WTC11 (cell line): ENCODE measurements around the gene CLDN20. TPM values are rescaled to one million over a fixed set of nuclear protein-coding genes. Genes with fewer than 3 reads are reported as not detected.

Experiments
- ATAC-seq: fragments of 200-7000 bp; cut with Tn5 transposase; 2 replicates; pipeline ENCODE4 v1.10.0; 2021; ENCODE audit warnings: mild to moderate bottlenecking, moderate library complexity
- CTCF ChIA-PET: fragments of 300-600 bp; sonication (Branson Sonifier 250); formaldehyde crosslinking; loops from one replicate; lab custom pipeline; 2021; ENCODE audit warnings: antibody characterized with exemption; lab: Charles Lee
- POLR2A ChIA-PET: fragments of 350-600 bp; sonication (Branson Sonifier 250); formaldehyde crosslinking; loops from one replicate; lab custom pipeline; 2021; ENCODE audit warnings: antibody characterized with exemption; lab: Charles Lee
- DNase-seq: peaks from one replicate; pipeline ENCODE4 v3.0.0; 2021; ENCODE audit warnings: low spot score
- H3K27ac Mint-ChIP-seq: 2 replicates; pipeline ENCODE4 v1.8.0; 2021; ENCODE audit warnings: mixed read lengths
- H3K27me3 Mint-ChIP-seq: 2 replicates; pipeline ENCODE4 v1.8.0; 2021; ENCODE audit warnings: low read depth, mild to moderate bottlenecking, moderate library complexity, mixed read lengths
- H3K36me3 Mint-ChIP-seq: 2 replicates; pipeline ENCODE4 v1.8.0; 2021; ENCODE audit warnings: mixed read lengths
- H3K4me1 Mint-ChIP-seq: 2 replicates; pipeline ENCODE4 v1.8.0; 2022; ENCODE audit warnings: mixed read lengths
- H3K4me3 Mint-ChIP-seq: 2 replicates; pipeline ENCODE4 v1.8.0; 2021; ENCODE audit warnings: mild to moderate bottlenecking, moderate library complexity, mixed read lengths
- H3K9me3 Mint-ChIP-seq: 2 replicates; pipeline ENCODE4 v1.8.0; 2021; ENCODE audit warnings: mixed read lengths
- E2F5 ChIP-seq: sonication (generic); formaldehyde crosslinking; IDR thresholded peaks from 2 replicates; pipeline ENCODE4 v1.8.1; 2022; ENCODE audit warnings: mild to moderate bottlenecking, moderate library complexity, missing genetic modification reagents
- ERG ChIP-seq: fragments of 250-450 bp; sonication (Bioruptor Pico); IDR thresholded peaks from 2 replicates; pipeline ENCODE4 v1.8.0; 2021; ENCODE audit warnings: mild to moderate bottlenecking
- GTF2I ChIP-seq: fragments of 250-450 bp; sonication (Bioruptor Pico); conservative IDR thresholded peaks from 2 replicates; pipeline ENCODE4 v1.4.0; 2021; ENCODE audit warnings: mild to moderate bottlenecking
- HMGXB4 ChIP-seq: sonication (generic); formaldehyde crosslinking; IDR thresholded peaks from 2 replicates; pipeline ENCODE4 v1.8.1; 2023; ENCODE audit warnings: mild to moderate bottlenecking, moderate library complexity, missing genetic modification reagents
- IRF1 ChIP-seq: sonication (generic); formaldehyde crosslinking; IDR thresholded peaks from 2 replicates; pipeline ENCODE4 v1.8.0; 2023; ENCODE audit warnings: missing genetic modification reagents
- JUN ChIP-seq: sonication (generic); formaldehyde crosslinking; IDR thresholded peaks from 2 replicates; pipeline ENCODE4 v1.8.0; 2023; ENCODE audit warnings: mild to moderate bottlenecking, missing genetic modification reagents
- NFYB ChIP-seq: sonication (generic); formaldehyde crosslinking; conservative IDR thresholded peaks from 2 replicates; pipeline ENCODE4 v1.8.0; 2022; ENCODE audit warnings: low read depth, missing genetic modification reagents
- TCF7 ChIP-seq: sonication (generic); formaldehyde crosslinking; IDR thresholded peaks from 2 replicates; pipeline ENCODE4 v1.8.0; 2022; ENCODE audit warnings: mild to moderate bottlenecking, low read depth, missing genetic modification reagents, moderate library complexity
- TP53 ChIP-seq: sonication (generic); formaldehyde crosslinking; IDR thresholded peaks from 2 replicates; pipeline ENCODE4 v1.8.1; 2023; ENCODE audit warnings: mild to moderate bottlenecking, missing genetic modification reagents
- USF2 ChIP-seq: sonication (generic); formaldehyde crosslinking; IDR thresholded peaks from 2 replicates; pipeline ENCODE4 v1.8.1; 2023; ENCODE audit warnings: mild to moderate bottlenecking, missing genetic modification reagents, moderate library complexity
- ZMAT4 ChIP-seq: fragments of 250-450 bp; sonication (Bioruptor Pico); IDR thresholded peaks from 2 replicates; pipeline ENCODE4 v1.9.0; 2021; ENCODE audit warnings: mild to moderate bottlenecking
- ZNF138 ChIP-seq: sonication (generic); formaldehyde crosslinking; conservative IDR thresholded peaks from 2 replicates; pipeline ENCODE4 v1.8.1; 2022; ENCODE audit warnings: mild to moderate bottlenecking, moderate library complexity, missing genetic modification reagents
- ZNF232 ChIP-seq: sonication (generic); formaldehyde crosslinking; IDR thresholded peaks from 2 replicates; pipeline ENCODE4 v1.8.0; 2022; ENCODE audit warnings: mild to moderate bottlenecking, missing genetic modification reagents
- ZNF317 ChIP-seq: sonication (generic); formaldehyde crosslinking; IDR thresholded peaks from 2 replicates; pipeline ENCODE4 v1.8.1; 2023; ENCODE audit warnings: low read depth, mild to moderate bottlenecking, moderate library complexity, missing genetic modification reagents, borderline replicate concordance
- ZNF416 ChIP-seq: fragments of 250-450 bp; sonication (Bioruptor Pico); IDR thresholded peaks from 2 replicates; pipeline ENCODE4 v1.9.0; 2021; ENCODE audit warnings: mild to moderate bottlenecking, inconsistent platforms
- ZNF423 ChIP-seq: fragments of 250-450 bp; sonication (Bioruptor Pico); IDR thresholded peaks from 2 replicates; pipeline ENCODE4 v2.1.2; 2022; ENCODE audit warnings: mild to moderate bottlenecking, moderate library complexity
- ZNF512 ChIP-seq: sonication (generic); formaldehyde crosslinking; IDR thresholded peaks from 2 replicates; pipeline ENCODE4 v1.8.1; 2022; ENCODE audit warnings: missing genetic modification reagents, borderline replicate concordance
- ZSCAN18 ChIP-seq: fragments of 250-450 bp; sonication (Bioruptor Pico); IDR thresholded peaks from 2 replicates; pipeline ENCODE4 v2.1.2; 2022; ENCODE audit warnings: mild to moderate bottlenecking, moderate library complexity
- total RNA-seq: library from RNA; stranded (reverse); gene quantifications from 3 replicates; pipeline ENCODE4 v1.2.3, GENCODE V29; 2021

The CLDN20 gene
- total RNA-seq, 1 experiment from 2014 or later: not detected

GRCh38 chr6:155254139-155254538 is 9.7 kb upstream of the CLDN20 start (continued):
- TF ChIP-seq ZNF512 (CRISPR knock-in tag): no peak

- no peaks in the 10 kb centered on the region for H3K27me3 Mint-ChIP-seq
- ChIA-PET CTCF (no interaction called here), POLR2A (no interaction called here)
- DNase-seq (no peak), ATAC-seq (no peak)
- peaks cover 65% of the 10 kb centered on the region for H3K36me3 Mint-ChIP-seq
- H3K4me3 Mint-ChIP-seq: no peak overlapping the region
- H3K27ac Mint-ChIP-seq: no peak overlapping the region
- H3K9me3 Mint-ChIP-seq: no peaks in the 10 kb centered on the region
- peaks cover 23% of the 10 kb centered on the region for H3K4me1 Mint-ChIP-seq
- TF ChIP-seq USF2 (CRISPR knock-in tag): no peak
- no peak for TF ChIP-seq GTF2I (CRISPR knock-in tag)
- no peak for TF ChIP-seq E2F5 (CRISPR knock-in tag)
- no peak for TF ChIP-seq ZNF138
Observed at GRCh38 chr6:155256122-155256795, 7.6 kb upstream of the CLDN20 start.

- TF ChIP-seq HMGXB4 (CRISPR knock-in tag): no peak
- no peak for TF ChIP-seq TP53 (CRISPR knock-in tag)
- TF ChIP-seq ZNF232: no peak
- TF ChIP-seq JUN (CRISPR knock-in tag): no peak
- TF ChIP-seq ZNF416 (CRISPR knock-in tag): no peak
- no peak for TF ChIP-seq IRF1 (CRISPR knock-in tag)
- no peak for TF ChIP-seq ZNF138
- Mint-ChIP-seq H3K4me1 (peaks cover 33% of the 10 kb centered on the region), H3K27me3 (no peaks in the 10 kb centered on the region), H3K36me3 (peaks cover 58% of the 10 kb centered on the region), H3K4me3 (no peak overlapping the region), H3K27ac (no peak overlapping the region), H3K9me3 (no peaks in the 10 kb centered on the region)
- CTCF ChIA-PET: interaction anchor here (0.8 to 3.4 kb wide), 3 partner anchors 10 to 80 kb away, joined by 3 to 14 read pairs (median 4); no protein-coding TSS in a partner anchor
- ATAC-seq (no peak), DNase-seq (no peak)
- POLR2A ChIA-PET: interaction anchor here (0.5 kb wide), 1 partner anchor 977 kb away, joined by 5 read pairs; no protein-coding TSS in a partner anchor
Observed at GRCh38 chr6:155257796-155258195, 6.0 kb upstream of the CLDN20 start.

- no peak overlapping the region for H3K4me3 Mint-ChIP-seq
- CTCF ChIA-PET: interaction anchor here (1.7 to 3.4 kb wide), 2 partner anchors 10 to 11 kb away, joined by 4 to 14 read pairs; no protein-coding TSS in a partner anchor
- POLR2A ChIA-PET: no interaction called here
- peaks cover 51% of the 10 kb centered on the region for H3K36me3 Mint-ChIP-seq
- DNase-seq: no peak
- peaks cover 20% of the 10 kb centered on the region for H3K4me1 Mint-ChIP-seq
- H3K27me3 Mint-ChIP-seq: no peaks in the 10 kb centered on the region
- no peak overlapping the region for H3K27ac Mint-ChIP-seq
- no peaks in the 10 kb centered on the region for H3K9me3 Mint-ChIP-seq
- no peak for ATAC-seq
- TF ChIP-seq ZNF317 (CRISPR knock-in tag) (no peak), TCF7 (CRISPR knock-in tag) (no peak), ZNF423 (CRISPR knock-in tag) (no peak), NFYB (CRISPR knock-in tag) (no peak), ERG (CRISPR knock-in tag) (no peak), ZMAT4 (CRISPR knock-in tag) (no peak), E2F5 (CRISPR knock-in tag) (no peak), USF2 (CRISPR knock-in tag) (no peak), ZSCAN18 (CRISPR knock-in tag) (no peak)
Observed at GRCh38 chr6:155259204-155259603, 4.6 kb upstream of the CLDN20 start.
